GM18498 (cell line): ENCODE data around the gene F8.
A peak's percentile ranks its signal among the peaks of the same experiment; 100 is the strongest.
"Not testable (repeated sequence)": the region's sequence is repeated elsewhere in the genome, so short reads cannot be mapped to it uniquely, and the experiment has no call there.

ENCODE experiments used
- ATAC-seq: cut with Tn5 transposase; IDR thresholded peaks from one replicate; pipeline ENCODE4 v1.9.1; 2021; ENCODE audit warnings: mild to moderate bottlenecking, moderate library complexity; ENCODE audit not compliant: unreplicated experiment

The F8 gene

DNA sequence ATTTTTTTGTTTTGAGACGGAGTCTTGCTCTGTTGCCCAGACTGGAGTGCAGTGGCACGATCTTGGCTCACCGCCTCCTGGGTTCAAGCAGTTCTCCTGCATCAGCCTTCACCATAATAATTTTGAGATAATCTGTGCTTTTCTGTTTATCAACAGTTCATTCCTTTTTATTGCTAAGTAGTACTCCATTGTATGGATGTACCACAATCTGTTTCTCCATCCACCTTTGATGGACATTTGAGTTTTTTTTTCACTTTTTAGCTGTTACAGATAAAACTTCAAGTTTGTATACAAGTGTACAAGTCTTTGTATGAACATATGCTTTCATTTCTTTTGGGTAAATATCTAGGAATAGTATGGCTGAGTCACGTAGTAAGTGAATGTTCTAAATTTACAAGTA, 13.2 kb upstream of the F8 start:
- no peak for ATAC-seq

DNA sequence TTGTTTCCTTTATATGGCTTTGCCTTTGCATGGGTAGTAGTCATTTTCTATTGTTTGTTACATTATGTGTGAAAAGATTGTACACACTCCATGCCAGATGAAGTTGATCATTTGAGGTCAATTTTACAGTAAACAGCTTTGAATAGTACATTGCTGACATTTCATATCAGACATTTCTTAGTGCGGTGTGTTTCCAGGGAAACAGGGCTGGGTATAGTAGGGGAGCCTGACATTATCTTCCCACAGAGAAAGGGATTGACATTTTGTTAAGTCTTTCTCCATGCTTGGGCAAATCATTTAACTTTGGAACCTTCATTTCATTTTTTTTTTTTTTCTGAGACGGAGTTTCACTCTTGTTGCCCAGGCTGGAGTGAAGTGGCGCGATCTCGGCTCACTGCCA, 9.1 kb upstream of the F8 start:
- no peak for ATAC-seq

DNA sequence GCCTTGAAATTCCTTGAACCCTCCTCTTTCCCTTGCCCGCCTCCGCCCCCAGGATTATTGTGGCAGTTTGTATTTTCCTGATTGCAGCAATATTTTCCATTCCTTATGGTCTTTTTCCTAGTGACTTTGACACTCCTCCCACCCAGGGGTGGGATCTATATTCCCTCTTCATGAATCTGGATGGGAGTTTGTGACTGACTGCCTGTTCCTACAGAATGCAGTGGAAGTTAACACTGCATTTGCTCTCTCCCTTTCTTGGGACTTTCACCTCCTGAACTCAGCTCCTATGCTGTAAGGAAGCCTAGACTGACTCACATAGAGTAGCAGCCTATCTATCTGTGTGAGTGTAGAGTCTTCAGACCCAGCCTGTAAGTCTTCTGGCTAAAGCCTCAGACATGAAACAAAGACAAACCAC, 6.4 kb upstream of the F8 start:
- no peak for ATAC-seq

DNA sequence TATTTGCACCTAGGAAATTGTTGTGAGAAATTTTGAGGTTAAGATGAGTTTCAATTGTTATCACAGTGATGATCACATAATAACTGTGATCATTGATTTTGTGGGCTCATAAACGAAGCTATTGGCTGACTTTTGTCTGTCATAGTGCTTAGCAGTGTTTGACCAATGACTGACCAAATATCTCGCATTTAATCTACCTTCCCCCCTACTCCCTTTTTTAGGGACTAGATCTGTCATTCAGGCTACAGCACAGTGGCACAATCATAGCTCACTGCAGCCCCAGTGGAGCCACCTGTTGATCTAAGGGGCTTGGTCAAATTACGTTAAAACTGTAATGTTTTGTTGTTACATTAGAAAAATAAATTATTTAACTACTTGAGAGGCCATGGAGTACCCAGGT, 5.6 kb upstream of the F8 start:
- ATAC-seq = no peak

DNA sequence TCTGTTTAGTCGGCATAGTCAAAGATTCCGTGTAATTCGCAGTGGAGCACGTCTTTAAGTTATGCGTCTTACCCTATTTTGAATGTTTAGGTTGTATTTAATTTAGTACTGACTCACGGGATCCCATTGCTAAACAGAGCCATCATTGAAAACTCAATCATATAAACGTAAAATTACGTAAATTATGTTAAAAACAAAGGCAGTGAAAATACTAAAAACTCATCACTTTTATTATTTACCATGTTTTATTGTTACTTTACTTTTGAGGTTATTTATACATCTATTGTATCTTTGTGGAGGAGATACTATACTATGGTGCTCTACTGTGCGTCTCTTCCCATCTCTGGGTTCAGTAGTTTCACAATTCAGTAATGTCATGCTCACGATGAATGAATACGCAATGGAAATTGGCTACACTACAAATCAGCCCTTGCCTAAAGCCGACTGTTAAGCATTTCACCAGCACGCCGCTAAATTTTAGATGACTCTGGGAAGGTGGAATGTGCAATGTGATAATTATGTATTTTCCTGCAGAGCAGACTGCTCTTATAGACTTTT, 5.1 kb upstream of the F8 start:
- no peak for ATAC-seq

DNA sequence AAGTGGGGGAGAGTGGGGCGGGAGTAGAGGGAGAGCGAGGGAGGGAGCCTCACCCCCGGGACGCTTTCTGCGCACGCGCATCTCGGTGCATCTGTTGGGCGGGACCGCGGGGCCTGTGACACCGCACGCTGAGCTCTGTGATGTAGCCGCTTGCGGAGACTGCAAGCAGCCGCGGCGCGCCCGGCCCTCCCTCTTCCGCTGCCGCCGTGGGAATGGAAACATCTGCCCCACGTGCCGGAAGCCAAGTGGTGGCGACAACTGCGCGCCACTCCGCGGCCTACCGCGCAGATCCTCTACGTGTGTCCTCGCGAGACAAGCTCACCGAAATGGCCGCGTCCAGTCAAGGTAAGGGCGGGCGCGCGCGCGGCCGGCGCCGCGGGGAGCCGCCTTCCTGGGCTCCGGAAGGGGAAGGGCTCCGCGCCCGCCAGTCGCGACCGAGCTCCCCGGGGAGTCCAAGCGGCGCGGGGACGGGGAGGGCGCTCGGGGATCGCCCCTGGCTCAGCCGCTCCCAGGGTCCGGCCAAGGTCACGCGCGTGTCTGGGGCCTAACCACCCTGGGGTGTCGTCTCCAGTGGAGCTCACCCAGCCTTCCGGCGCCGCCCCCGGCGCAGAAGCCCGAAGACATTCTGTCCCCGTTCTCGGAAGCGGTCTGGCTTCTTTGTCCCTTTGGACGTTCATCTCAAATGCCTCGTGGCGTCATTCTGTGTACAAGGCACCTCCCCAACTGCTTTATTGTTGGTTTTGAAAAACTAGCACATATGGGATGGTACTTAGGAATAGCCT, 4.4 kb upstream of the F8 start, which contains the start of gene FUNDC2:
FUNDC2 (plus strand) TSS at position 118 of the 782 bp plus-strand sequence; CDS start at position 213, 95 bp downstream.
- peak; percentile 88 for ATAC-seq

DNA sequence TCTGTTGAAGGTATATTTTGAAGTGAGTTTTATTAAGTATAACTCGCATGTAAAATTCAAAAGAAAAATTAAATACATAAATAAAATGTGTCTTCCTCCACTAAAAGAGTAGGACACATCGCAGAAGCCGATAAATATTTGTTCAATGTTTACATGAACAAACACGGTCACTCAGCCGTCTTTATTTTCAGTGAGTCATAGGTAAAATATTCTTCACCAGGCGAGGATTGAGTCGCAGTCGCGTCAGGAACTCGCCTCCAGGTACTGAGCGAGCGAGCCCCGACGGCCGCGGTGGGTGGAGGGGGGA, 3.9 kb upstream of the F8 start:
- no peak for ATAC-seq

DNA sequence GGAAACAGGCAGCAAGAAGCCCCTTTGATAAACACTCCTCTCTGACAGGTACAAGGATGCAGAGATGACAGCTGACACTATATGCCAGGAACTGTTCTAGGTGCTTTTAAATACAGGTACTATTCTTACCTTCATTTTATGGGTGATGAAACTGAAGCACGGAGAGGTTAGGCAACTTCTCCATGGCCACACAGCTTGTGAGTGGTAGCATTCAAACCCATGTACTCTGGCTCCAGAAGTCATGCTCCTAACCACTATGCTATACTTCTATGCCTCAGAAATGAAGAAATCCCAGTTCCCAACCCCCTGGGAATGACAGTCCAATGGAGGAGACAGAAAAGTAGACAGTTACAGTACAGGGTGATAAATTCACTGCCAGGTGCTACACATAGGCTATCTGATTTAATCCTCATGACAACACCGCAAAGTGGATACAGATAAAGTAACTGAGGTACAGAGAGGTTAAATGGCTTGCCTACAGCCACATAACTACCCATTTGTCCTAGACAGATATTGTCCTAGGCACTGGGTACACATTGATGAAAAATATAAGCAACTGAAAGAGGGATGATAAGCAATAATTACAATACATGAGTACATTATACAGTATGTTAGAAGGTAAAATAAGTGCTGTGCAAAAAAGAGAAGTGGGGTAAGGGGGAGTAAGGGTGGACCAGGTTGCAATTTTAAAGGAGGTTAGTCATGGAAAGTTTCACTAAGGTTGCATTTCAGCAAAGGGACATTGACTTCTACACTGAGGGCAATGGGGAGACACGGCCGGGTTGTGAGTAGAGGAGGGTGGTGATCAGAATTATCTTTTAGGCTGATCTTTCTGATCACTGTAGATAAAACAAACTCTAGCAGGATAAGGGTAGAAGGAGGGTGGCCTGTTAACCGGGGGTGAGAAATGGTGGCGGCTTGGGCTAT, 1.6 kb upstream of the F8 start:
- no peak for ATAC-seq

DNA sequence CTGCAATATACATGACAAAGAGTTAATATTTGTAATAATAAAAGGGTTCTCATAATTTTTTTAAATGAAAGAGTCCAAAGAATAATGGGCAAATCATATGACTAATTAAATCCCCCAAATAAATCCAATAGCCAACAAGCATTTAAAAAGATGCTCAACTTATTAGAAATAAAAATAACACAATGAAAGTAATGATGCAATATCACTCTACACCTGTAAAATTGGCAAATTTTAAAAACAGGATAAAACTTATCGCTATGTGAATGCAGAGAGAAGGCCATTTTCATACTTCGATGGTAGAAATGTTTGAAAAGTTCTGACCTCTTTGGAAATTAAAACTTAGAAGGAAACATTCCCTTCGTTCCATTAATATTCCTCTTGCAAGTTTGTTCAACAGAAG, 1.9 kb downstream of the F8 start:
- ATAC-seq = no peak

DNA sequence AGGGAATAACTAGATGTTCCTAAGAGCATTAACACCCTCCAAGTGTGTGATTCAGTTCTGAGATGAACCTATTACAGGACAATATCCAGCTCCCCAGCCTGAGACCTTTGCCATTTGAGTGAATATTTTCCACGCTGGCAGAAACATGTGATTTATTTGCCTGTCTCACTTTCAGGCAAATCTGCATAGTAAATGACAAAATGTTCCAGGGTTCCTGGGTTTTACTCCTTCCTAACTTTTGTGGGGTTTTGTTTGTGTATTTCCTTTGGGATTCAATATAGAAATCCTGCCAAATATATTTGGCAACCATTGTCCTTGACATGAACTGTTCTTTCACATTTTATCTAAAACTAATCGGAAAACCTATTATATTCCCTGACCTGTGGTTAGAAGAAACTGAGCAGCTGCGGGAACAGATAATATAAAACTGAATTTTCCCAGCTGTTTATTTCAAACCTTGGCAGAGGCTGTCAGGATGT, 12.5 kb downstream of the F8 start:
- ATAC-seq = no peak

DNA sequence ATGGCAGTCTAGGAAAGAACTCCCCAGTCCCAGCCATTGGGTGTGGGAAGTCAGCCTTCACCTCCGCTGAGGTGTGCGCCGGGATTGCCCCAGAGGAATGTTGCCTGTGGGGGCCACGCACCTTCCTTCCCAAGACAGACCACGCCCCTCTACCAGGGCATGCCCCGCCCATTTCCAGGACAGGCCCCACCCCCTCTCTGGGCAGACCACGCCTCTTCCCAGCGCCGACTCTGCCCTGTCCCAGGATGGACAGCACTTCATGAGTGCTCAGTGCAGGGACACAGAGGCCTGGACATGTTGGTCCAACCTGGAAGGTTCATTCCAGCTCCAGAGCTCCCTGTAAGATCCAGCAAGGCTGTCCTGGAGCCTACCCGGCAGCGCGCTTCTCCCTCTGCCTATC, 13.9 kb downstream of the F8 start:
- ATAC-seq = not testable (repeated sequence)

DNA sequence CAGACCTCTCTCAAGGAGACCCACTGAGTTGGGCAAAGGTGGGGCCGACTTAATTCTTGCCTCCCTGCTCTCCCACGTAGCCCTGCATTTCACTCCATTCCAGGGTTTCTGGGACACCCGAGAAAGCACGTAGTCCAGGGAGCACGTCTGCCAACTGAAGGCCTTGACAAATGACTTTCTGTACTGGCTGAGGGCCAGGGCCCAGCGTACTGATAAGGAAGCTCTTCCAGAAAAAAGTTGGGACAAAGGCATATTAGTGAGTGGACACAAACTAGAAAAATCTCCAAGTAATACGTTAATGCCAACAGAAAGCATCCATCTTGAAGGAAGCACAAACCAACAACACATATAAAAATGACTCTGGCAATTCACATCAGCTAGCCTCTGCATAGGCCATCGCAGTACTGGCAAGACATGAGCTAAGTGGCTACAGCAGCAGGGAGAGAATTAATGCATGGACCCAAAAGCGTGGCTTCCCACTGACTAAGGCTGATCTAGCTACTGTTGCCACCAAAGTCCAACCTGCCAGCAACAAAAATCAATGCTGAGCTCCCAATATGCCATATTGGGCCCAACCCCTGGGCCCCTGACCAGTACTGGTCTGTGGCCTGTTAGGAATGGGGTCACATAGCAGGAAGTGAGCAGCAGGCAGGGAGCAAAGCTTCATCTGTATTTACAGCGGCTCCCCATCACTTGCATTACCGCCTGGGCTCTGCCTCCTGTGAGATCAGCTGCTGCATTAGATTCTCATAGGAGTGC, 15.4 kb downstream of the F8 start:
- ATAC-seq = not testable (repeated sequence)

DNA sequence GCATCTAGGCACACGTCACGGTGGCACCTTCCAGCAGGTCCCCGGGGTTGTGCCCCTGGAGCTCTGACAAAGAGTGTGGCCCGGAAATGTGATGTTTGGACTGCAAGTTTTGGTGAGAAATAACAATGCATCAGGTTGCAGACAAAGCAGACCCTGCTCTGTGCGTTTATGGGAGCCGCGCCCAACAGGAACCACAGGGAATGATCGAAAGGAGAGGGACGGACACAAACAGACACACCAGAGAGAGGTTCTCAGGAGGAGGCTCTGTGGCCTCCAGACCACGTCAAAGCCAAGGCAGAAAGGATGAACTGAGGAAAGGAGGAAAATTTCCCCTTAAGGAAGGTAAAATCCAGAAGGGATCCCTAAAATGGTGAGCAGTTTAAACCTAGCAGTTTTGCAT, 16.1 kb downstream of the F8 start:
- not testable (repeated sequence) for ATAC-seq

DNA sequence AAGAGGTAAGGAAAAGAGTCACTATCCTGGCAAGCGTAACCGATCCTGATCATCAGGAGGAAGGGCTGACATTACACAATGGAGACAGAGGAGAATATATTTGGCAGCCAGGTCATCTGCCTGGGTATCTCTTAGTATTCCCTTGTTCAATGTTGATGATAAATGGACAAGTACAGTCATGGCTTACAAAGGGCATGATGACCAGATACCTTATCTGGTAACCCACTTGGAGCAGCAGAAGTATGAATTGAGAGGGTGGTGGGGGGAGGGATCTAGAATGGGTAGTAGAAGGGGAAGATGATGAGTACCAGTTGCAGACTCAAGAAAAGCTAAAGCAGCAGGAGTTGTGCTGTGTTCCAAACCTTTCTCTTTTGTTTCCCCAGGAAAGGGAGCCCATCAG, 17.3 kb downstream of the F8 start:
- ATAC-seq = no peak

DNA sequence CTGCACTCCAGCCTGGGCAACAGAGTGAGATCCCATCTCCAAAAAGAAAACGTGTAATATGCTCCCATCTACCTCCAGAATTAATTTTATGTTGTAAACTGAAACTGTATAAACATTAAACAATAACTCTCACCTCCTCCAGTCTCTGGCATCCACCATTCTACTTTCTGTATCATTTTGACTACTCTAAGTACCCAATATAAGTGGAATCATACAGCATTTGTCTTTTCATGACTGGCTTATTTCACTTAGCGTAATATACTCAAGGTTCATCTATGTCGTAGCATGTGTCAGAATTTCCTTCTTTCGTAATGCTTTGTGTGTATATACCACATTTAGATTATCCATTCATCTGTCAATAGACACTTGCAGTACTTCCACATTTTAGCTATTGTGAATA, 20.6 kb downstream of the F8 start:
- ATAC-seq = no peak

DNA sequence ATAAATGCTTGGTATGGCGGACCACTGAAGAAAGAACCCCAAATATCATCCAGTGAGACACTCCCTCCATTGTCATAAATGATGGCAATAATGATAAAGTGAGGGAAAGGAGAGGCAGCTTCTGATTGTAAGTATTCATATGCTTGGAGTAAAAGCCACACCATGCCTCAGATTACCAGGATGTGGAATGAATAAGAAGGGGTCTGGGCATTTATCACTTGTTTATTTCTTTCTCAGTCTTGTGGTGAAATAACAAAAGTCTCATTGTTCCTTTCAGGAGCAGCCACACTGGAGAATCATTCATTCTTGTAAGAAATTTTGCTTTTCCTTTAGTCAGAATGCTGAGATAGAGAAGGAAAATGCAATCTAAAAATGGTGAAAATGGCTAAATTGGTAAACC, 21.7 kb downstream of the F8 start:
- no peak for ATAC-seq

DNA sequence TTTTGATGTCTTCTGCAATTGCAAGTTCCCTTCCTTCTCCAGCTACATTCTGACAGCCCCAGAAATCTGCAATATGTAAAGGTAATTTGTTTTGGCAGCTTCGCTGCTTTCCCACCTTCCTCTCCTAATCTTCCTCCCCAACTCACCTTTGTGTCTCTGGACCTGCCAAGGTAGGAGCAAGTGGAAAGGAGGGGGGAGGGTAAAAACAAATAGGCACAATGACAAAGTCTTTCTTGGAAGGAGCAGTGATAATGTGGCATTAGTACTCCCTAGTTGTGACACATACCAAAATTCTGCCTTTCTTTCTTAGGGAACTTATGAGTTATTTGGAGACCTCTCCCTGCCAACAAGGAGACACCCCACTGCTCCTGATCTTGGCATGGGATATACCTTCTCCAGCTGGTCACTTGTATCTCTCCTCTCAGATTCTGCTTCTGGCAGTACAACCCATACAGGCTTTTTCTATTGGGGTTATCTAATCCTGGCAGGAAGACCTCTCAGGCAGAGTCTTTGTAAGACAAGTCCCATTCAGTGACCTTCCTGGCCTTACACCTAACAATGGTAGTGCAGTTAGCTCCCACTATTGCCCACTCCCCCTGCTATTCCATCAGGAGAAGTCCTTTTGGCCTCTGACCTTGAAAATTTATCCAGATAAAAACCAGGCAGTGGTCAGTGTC, 24.2 kb downstream of the F8 start:
- ATAC-seq = no peak

DNA sequence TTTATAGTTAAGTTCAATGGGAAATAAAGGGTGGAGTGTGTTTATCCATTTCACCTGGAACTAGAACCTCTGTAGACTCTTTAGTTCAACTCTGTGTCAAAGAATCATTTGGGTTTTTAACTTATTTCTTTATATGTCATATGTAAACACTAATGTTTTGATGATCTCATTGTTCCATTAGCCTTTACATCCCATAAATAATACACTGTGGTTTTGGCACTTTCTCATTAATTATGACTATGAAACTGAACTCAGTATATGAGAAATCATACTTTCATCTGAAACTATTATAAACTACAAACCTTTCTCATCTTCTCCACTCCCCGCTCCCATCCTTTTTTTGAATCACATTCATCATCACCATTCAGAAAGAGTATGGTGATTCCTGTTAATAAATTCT, 31.0 kb downstream of the F8 start:
- ATAC-seq = no peak

DNA sequence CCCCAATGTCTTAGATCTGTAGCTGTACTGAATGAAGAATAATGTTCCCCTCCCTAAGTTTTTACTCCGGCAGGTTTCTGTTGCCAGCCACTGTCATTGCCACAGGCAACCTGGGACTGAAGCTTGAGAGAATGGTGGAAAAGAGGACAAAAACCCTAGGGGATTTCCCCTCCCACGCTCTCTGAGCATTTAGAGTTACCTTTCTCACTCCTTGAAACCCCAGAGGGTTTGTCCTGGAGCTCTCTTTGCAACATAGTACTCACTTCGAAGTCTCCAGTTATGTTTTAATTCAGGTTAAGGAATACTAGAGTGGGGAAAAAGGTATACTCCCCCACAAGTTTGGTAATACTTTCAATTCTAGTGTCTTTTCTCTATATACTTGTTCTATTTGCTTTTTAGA, 31.5 kb downstream of the F8 start:
- peak; percentile 43 for ATAC-seq

DNA sequence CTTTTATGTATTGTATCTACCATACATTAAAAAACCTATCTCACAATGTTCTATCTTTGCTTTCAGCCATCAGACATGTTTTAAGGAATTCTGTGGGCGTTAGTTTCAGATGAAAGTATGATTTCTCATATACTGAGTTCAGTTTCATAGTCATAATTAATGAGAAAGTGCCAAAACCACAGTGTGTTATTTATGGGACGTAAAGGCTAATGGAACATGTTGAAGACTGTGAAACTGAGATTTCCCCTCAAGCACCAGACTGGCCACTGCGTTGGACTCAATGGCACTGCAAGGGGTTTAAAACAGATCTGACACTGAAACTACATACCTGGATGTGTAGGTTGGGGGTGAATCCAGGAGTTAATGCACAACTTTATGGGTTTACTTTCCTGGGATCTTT, 32.0 kb downstream of the F8 start:
- ATAC-seq = peak; percentile 64
